Measurements from ENCODE around the gene CHAT. TPM values are rescaled to one million over a fixed set of nuclear protein-coding genes. Genes with fewer than 3 reads are reported as not detected.

The CHAT gene
- polyA plus RNA-seq, 3 donors from 2014 or later, result not detected

DNA sequence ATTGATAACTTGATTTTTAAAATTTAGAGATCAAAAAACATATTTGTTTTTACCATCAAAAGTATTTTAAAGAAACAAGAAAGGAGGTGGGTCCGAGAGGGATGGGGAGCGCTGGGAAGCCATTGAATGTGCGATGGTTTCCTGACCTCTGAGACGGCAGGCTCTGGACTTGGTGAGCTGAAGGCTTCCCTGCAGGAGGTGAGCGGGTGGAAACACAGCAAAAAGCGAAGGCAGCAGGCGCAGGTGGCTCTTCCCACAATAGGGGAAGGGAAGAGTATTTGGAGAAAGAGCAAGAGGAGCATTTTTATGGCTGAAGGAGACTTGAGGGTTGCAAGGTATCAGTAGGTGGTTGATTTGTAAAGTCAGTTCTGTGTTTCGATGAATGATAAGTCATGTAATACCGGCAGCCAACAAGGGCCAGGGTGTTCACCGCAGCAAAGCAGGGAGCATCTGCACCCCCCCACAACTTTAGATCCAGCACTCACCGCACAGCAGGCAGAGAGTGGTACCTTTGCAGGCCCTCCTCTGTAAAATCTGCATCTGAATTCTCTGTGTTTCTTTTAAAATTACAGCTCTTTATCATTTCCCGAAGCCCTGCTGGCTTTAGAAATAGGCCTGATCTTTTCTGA lies 76.2 kb downstream of the CHAT start:
- H3K27me3 Mint-ChIP-seq (ENCODE audit: low read depth in 3 of 3), result peaks cover 7 to 27% (median 25%) of the 10 kb centered on the region in 3 donors
- H3K36me3 Mint-ChIP-seq, result peaks cover 0 to 4% (median 0%) of the 10 kb centered on the region in 3 donors
- H3K9me3 Mint-ChIP-seq, result peaks cover 0 to 28% (median 16%) of the 10 kb centered on the region in 6 donors
- no peaks in the 10 kb centered on the region for H3K4me1 Mint-ChIP-seq
- H3K27ac Mint-ChIP-seq, result no peak overlapping the region
- DNase-seq, result no peak
- H3K4me3 Mint-ChIP-seq, result peak overlapping the region in 1 of 5 donors; percentile 2

DNA sequence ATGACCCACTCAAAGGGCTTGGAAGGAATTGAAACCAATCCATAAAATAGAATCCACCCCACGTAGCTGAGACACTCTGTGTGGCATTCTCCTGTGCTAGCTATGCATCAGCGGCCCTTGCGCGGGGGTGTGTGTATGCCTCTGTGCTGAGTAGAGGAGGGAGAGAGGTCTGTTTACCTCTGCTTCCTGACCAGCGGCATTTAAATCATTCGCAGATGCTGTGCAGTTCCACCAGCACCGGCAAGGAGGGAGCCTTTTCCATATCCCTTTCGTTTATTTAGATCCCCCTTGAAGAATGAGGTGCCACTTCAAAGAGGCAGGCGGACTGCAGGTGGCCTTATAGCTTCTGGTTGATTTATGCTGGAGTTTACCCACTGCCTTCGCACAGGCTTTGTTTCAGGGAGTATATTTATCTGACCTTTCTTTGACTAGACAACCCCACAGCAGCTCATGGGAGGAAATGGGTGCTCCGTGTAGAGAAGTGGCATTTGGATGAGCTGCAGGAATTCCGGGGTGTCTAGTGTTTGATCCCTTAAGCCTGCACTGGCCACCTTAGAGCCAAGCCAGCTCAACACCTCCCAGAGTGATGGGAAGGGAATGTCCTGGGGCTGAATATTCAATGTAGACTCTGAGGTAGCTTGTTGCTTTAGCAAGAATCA lies 77.0 kb downstream of the CHAT start:
- peaks cover 0 to 24% (median 14%) of the 10 kb centered on the region in 6 donors for H3K9me3 Mint-ChIP-seq
- no peaks in the 10 kb centered on the region for H3K4me1 Mint-ChIP-seq
- H3K27me3 Mint-ChIP-seq (ENCODE audit: low read depth in 3 of 3), result peaks cover 7 to 27% (median 22%) of the 10 kb centered on the region in 3 donors
- no peak for DNase-seq
- no peak overlapping the region for H3K4me3 Mint-ChIP-seq
- H3K27ac Mint-ChIP-seq, result no peak overlapping the region
- H3K36me3 Mint-ChIP-seq, result peaks cover 0 to 4% (median 0%) of the 10 kb centered on the region in 3 donors

DNA sequence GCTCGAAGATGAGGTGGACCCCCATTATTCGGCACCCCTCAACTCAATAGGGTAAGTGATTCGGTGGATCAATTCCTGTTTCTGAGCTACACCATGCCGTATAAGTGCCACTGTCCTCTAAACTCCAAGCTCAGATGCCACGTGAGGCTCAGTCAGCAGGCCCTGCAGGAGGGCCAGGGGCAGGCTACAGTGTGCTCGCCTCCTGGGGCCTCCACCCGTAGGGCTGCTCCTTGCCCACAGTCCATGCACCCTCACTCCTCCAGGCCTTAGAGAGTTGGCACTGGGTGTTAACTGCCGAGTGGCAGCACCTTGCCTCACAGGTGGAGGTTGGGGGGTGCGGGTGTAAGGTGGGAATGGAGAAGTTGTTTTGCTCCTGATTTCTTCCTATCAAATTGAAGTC lies 77.8 kb downstream of the CHAT start:
- peaks cover 7 to 27% (median 19%) of the 10 kb centered on the region in 3 donors for H3K27me3 Mint-ChIP-seq (ENCODE audit: low read depth in 3 of 3)
- no peak overlapping the region for H3K27ac Mint-ChIP-seq
- peaks cover 0 to 4% (median 0%) of the 10 kb centered on the region in 3 donors for H3K36me3 Mint-ChIP-seq
- H3K9me3 Mint-ChIP-seq, result peaks cover 0 to 17% (median 11%) of the 10 kb centered on the region in 6 donors
- H3K4me3 Mint-ChIP-seq, result no peak overlapping the region
- no peak for DNase-seq
- no peaks in the 10 kb centered on the region for H3K4me1 Mint-ChIP-seq

DNA sequence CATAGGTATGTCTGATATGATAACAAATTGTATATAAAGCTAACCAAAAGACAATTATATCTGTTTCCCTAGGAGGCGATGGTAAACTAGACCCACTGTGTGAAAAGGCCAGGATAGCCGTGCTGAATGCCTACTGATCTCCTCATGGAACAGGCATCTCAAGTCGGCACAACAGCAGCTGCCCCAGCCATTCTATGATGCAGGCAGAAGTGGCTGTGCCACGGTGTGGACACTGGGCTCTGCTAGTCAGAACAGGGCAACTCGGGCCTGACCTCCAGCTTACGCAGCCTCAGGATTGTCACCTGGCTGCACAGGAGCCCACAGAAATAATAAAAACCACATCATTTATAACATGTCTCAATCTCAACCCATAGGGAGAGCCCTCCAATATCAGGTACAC lies 80.6 kb downstream of the CHAT start:
- H3K27ac Mint-ChIP-seq, result no peak overlapping the region
- no peaks in the 10 kb centered on the region for H3K36me3 Mint-ChIP-seq
- no peaks in the 10 kb centered on the region for H3K4me1 Mint-ChIP-seq
- no peak for DNase-seq
- no peak overlapping the region for H3K4me3 Mint-ChIP-seq
- H3K27me3 Mint-ChIP-seq (ENCODE audit: low read depth in 3 of 3), result peaks cover 2 to 15% (median 8%) of the 10 kb centered on the region in 3 donors
- H3K9me3 Mint-ChIP-seq, result peaks cover 0 to 5% (median under 1%) of the 10 kb centered on the region in 6 donors

DNA sequence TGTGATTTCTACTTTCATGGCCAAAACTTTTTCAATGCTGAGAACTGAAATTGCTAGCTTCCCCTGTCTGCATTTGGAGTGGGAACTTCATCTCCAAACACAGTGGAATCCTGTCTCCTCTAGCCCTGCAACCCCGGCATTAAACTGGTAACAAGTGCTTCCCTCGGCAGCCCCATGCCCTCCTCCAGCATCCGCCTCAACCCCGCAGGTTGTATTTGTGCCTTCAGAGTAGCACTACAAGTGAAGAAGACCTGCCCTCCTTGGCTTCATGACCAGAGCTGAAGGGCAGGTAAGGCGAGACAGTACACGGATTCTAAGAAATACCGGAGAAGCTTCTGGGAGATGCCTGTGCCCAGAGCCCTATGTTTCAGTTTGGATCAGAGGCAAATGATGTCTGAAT lies 82.5 kb downstream of the CHAT start:
- Mint-ChIP-seq H3K27ac (no peak overlapping the region), H3K4me1 (no peaks in the 10 kb centered on the region), H3K27me3 (ENCODE audit: low read depth in 3 of 3) (peaks cover 1 to 10% (median 3%) of the 10 kb centered on the region in 3 donors), H3K9me3 (no peaks in the 10 kb centered on the region), H3K36me3 (no peaks in the 10 kb centered on the region), H3K4me3 (no peak overlapping the region)
- DNase-seq, result no peak

DNA sequence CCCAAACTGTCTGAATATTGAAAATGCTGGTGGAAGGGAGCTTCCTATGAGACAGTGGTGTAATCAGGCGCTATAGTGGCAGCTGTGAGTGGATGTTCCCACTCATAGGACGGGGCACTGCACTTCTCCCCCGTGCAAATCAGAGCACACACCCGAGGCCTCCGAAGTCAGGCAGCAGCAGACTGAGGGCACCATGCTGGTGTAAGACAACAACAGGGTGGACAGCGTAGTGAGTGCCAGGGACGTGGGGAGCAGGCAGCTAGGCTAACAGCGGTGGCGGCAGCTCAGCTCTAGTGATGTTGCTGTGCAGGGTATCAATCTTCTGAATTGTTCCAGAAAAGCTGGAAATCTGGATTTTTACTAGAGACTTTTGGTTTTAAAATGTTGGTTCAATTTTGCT lies 84.8 kb downstream of the CHAT start:
- Mint-ChIP-seq H3K4me3 (no peak overlapping the region), H3K27me3 (ENCODE audit: low read depth in 3 of 3) (peaks cover under 1 to 5% (median 2%) of the 10 kb centered on the region in 3 donors), H3K4me1 (no peaks in the 10 kb centered on the region), H3K27ac (no peak overlapping the region), H3K9me3 (no peaks in the 10 kb centered on the region), H3K36me3 (no peaks in the 10 kb centered on the region)
- DNase-seq, result no peak

DNA sequence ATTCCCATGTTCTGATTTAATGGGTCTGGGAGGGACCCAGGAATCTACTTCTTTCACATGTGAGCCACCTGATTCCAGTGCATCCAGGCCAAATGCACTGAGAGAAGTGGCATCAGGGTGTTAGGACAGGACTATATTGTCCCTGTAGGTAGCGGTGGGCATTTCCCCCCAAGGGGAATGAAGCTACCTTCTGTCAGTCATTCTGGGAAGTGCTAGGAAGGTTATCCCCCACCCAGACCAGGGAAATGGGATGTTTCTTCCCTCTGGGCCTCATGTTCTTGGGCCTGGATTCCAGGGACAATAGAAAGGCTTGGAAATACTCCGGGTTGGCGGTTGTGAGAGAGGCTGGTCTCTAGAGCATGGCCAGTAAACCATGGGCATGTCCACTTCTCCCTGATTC lies 86.4 kb downstream of the CHAT start:
- no peak overlapping the region for H3K27ac Mint-ChIP-seq
- no peak overlapping the region for H3K4me3 Mint-ChIP-seq
- peaks cover 0 to 5% (median 4%) of the 10 kb centered on the region in 3 donors for H3K27me3 Mint-ChIP-seq (ENCODE audit: low read depth in 3 of 3)

DNA sequence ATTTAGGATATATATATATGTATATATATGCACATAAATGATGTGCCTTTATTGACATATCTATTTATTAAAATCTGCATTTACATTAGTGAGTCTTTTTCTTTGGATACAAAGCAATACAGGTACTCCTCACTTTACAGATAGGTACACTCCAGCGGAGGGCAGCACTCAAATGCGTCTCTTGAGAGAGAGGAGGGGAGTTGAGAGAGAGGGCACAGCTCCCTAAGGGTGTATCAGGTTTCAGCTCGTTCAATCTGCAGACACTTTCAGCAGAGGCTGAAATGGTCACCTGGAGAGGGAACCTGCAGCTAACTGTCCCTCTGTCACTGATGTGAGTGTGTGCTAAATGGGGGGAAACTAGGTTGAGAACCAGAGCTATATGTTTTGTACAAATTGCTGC lies 87.2 kb downstream of the CHAT start:
- Mint-ChIP-seq H3K4me3 (no peak overlapping the region), H3K4me1 (no peaks in the 10 kb centered on the region), H3K9me3 (no peaks in the 10 kb centered on the region), H3K36me3 (no peaks in the 10 kb centered on the region), H3K27me3 (ENCODE audit: low read depth in 3 of 3) (peaks cover 0 to 5% (median 4%) of the 10 kb centered on the region in 3 donors), H3K27ac (no peak overlapping the region)
- no peak for DNase-seq

More for the DNA sequence above, 86.4 kb downstream of the CHAT start:
- no peaks in the 10 kb centered on the region for H3K36me3 Mint-ChIP-seq
- no peaks in the 10 kb centered on the region for H3K9me3 Mint-ChIP-seq
- no peak for DNase-seq
- no peaks in the 10 kb centered on the region for H3K4me1 Mint-ChIP-seq

DNA sequence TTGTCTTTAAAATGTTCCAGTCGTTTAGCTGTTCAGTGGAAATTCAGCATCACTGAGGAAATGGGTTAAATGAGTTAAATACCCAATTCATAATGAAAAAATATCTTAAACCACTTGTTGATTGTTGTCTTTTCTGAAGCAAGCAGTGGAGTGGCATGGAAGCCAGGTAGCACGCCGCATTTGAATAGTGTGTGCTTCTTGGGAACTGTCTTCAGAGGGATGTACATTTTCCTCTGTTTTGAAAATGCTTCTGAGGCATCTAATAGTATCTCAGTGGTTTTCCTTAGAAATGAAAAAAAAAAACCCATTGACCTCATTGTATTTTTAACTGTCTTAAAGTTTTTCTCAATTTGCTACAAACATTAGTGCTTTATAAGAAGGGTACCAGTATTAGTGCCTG lies 93.7 kb downstream of the CHAT start:
- Mint-ChIP-seq H3K4me1 (no peaks in the 10 kb centered on the region), H3K27me3 (ENCODE audit: low read depth in 3 of 3) (peaks cover 0 to 2% (median 2%) of the 10 kb centered on the region in 3 donors), H3K9me3 (no peaks in the 10 kb centered on the region), H3K4me3 (no peak overlapping the region), H3K36me3 (no peaks in the 10 kb centered on the region), H3K27ac (no peak overlapping the region)
- DNase-seq, result no peak

DNA sequence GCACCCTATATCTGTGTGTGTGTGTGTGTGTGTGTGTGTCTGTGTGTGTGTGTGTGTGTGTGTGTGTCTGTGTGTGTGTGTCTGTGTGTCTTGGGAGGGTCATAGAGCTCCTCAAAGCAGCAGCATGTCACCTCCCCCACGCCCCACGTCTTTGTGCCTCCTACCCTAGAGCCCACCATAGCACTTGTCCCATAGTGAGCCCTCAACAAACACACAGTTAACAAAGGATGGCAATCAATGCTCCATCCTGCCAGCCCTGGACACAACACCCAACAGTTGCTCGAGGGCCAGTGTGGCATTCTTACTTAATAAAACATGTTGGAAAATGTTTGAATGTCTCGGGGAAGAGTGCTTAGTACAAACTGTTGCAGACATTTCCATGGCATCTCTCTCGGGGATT lies 96.1 kb downstream of the CHAT start:
- peaks cover 0 to 2% (median under 1%) of the 10 kb centered on the region in 6 donors for H3K9me3 Mint-ChIP-seq
- DNase-seq, result no peak
- no peak overlapping the region for H3K4me3 Mint-ChIP-seq
- no peaks in the 10 kb centered on the region for H3K4me1 Mint-ChIP-seq
- no peak overlapping the region for H3K27ac Mint-ChIP-seq
- no peaks in the 10 kb centered on the region for H3K36me3 Mint-ChIP-seq
- no peaks in the 10 kb centered on the region for H3K27me3 Mint-ChIP-seq (ENCODE audit: low read depth in 3 of 3)

DNA sequence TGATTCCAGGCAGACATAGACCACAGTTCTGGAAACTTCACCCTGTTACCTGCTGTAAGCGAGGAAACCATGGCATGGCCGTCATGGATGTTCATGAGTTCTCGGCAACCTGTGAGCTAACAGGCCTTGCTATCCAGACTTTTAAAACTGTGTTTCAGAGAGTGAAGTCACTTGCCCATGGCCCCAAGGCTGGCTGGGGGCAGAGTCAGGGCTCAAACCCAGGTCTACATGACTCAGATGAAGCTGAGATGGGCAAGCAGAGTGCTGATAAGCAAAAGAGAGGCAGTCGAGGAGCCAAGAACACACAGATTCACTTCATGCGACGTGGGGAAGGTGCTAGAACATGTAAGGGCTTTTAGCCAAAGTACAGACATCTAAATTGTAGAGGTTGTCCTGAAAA lies 97.1 kb downstream of the CHAT start:
- Mint-ChIP-seq H3K4me1 (no peaks in the 10 kb centered on the region), H3K27me3 (ENCODE audit: low read depth in 3 of 3) (no peaks in the 10 kb centered on the region), H3K27ac (no peak overlapping the region), H3K4me3 (no peak overlapping the region), H3K9me3 (peaks cover 0 to 2% (median under 1%) of the 10 kb centered on the region in 6 donors), H3K36me3 (no peaks in the 10 kb centered on the region)
- DNase-seq, result no peak

DNA sequence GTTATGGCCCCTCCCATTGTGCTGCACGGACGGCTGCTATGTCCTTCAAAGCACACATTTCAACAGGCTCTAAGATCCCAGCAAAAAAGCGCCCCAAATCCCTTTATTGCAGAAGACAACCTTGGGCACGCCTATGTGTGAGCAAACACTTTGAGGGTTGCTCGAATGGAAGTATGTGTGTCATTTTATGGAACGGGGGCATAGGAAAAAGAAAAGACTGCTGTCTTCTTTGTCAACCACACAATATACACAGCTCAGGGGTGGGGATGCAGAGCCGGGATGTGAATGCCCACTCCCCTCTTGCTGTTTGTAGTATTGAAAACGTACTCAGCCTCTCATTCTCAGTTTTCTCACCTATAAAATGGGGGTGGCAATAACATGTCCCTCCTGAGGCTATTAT lies 97.6 kb downstream of the CHAT start:
- Mint-ChIP-seq H3K9me3 (peaks cover 0 to 2% (median under 1%) of the 10 kb centered on the region in 6 donors), H3K4me3 (no peak overlapping the region), H3K4me1 (no peaks in the 10 kb centered on the region), H3K36me3 (no peaks in the 10 kb centered on the region), H3K27me3 (ENCODE audit: low read depth in 3 of 3) (no peaks in the 10 kb centered on the region), H3K27ac (no peak overlapping the region)
- no peak for DNase-seq

DNA sequence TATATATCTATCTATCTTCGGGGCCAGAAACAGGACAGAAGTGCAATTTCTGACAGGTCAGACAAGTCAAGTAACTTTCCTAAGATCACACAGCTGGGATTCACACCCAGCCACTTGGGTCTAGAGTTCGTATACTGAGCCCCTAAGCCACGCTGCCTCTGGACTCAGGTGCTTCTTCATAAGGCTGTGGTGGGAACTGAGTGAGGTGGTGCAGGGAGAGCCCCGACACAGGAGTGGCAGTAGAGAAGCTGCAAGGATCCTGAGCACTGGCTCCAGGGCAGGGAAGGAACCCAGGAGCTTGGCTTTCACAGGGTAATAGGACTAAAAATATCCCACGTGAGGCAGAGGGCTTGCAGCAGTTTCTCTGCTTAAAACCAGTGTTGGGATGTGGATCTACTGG lies 99.4 kb downstream of the CHAT start:
- H3K9me3 Mint-ChIP-seq, result peaks cover 0 to 2% (median under 1%) of the 10 kb centered on the region in 6 donors
- no peaks in the 10 kb centered on the region for H3K4me1 Mint-ChIP-seq
- no peak overlapping the region for H3K4me3 Mint-ChIP-seq
- no peak for DNase-seq
- H3K36me3 Mint-ChIP-seq, result no peaks in the 10 kb centered on the region
- peaks cover 0 to 6% (median 2%) of the 10 kb centered on the region in 3 donors for H3K27me3 Mint-ChIP-seq (ENCODE audit: low read depth in 3 of 3)
- no peak overlapping the region for H3K27ac Mint-ChIP-seq
